Measurements from ENCODE around the gene CCDC180. TPM values are rescaled to one million over a fixed set of nuclear protein-coding genes. Genes with fewer than 3 reads are reported as not detected.

The CCDC180 gene
- total and polyA plus RNA-seq, 9 of the 15 experiments (the other 6 are each of a cell fraction or from before 2014, with no cell fraction given), result 0.56 to 4.2 (median 2.5) TPM

- WGBS (ENCODE audit: insufficient coverage, low coverage, missing lambda C conversion rate), result 32% methylated on average over 1 of the region's 1 CpG
- Histone ChIP-seq H3K79me2 (ENCODE audit: control insufficient read depth, insufficient read depth, low read length) (no peaks in the 10 kb centered on the region), H3K9me3 (replicated peaks; ENCODE audit: control insufficient read depth, insufficient read depth, low read depth, low read length) (no peaks in the 10 kb centered on the region), H3K36me3 (ENCODE audit: control insufficient read depth, insufficient read depth, low read length) (no peaks in the 10 kb centered on the region), H3K9ac (ENCODE audit: insufficient read depth in 1 of 2, low read depth in 2 of 2, low read length in 2 of 2) (no peak overlapping the region), H3K4me3 (no peak overlapping the region), H3K4me2 (ENCODE audit: insufficient read depth, low read length) (no peak overlapping the region), H2AFZ (ENCODE audit: low read depth, low read length) (no peak overlapping the region), H4K20me1 (replicated peaks; ENCODE audit: control insufficient read depth, insufficient read depth, low read length) (no peaks in the 10 kb centered on the region), H3K9me1 (ENCODE audit: control insufficient read depth, insufficient read depth, low read length) (no peaks in the 10 kb centered on the region), H3K27me3 (ENCODE audit: control insufficient read depth in 2 of 2, insufficient read depth in 2 of 2, low read length in 2 of 2) (no peaks in the 10 kb centered on the region), H3K27ac (ENCODE audit: extremely low read depth, low read depth, low read length) (no peak overlapping the region), H3K4me1 (replicated peaks in 1 of 2; ENCODE audit: control insufficient read depth in 2 of 2, insufficient read depth in 2 of 2, low read length in 2 of 2) (peaks cover 0 to 2% of the 10 kb centered on the region in 2 experiments; a peak in 1 of 5 replicates)
- DNase-seq (ENCODE audit: extremely low read depth in 1 of 4, low spot score in 3 of 4), result no peak
- no TSS peak for BruUV-seq (replicated peaks)
- intact Hi-C loops (cut with micrococcal nuclease) (no loop called here), in situ Hi-C loops (cut with MboI) (no loop called here)
- POLR2A ChIA-PET, result interaction anchor here (0.9 kb wide), 1 partner anchor 26 kb away, joined by 3 read pairs; no protein-coding TSS in a partner anchor
- CTCF ChIA-PET (ENCODE audit: low intra/inter-chr PET ratio), result no interaction called here
- ATAC-seq, result no peak
- TF ChIP-seq CTCF (IDR thresholded peaks at IDR 0.05 in 2 of 3, conservative IDR thresholded peaks at IDR 0.05 in 1 of 3; ENCODE audit: insufficient read depth in 2 of 3, low read depth in 1 of 3, low read length in 3 of 3), result no peak
- no peak for TF ChIP-seq HMGN3 (IDR thresholded peaks at IDR 0.05; ENCODE audit: borderline replicate concordance, extremely low read depth, insufficient read length, low read depth, low read length)
- TF ChIP-seq SMARCA4 (IDR thresholded peaks at IDR 0.05), result no peak
- no peak for TF ChIP-seq ELK1 (CRISPR knock-in tag; IDR thresholded peaks at IDR 0.05)
- TF ChIP-seq ZNF551 (CRISPR knock-in tag; IDR thresholded peaks at IDR 0.05), result no peak
- TF ChIP-seq MAX (CRISPR knock-in tag; IDR thresholded peaks at IDR 0.05), result no peak
- no peak for TF ChIP-seq ZNF134 (CRISPR knock-in tag; conservative IDR thresholded peaks at IDR 0.05)
- TF ChIP-seq ARNT (IDR thresholded peaks at IDR 0.05), result no peak
- no peak for TF ChIP-seq MAFK (IDR thresholded peaks at IDR 0.05; ENCODE audit: low read length)
- no peak for TF ChIP-seq ZNF785 (CRISPR knock-in tag; IDR thresholded peaks at IDR 0.05)
- no peak for TF ChIP-seq NR4A1 (CRISPR knock-in tag; IDR thresholded peaks at IDR 0.05)
- TF ChIP-seq NR4A1 (tag; IDR thresholded peaks at IDR 0.05), result no peak
- TF ChIP-seq CCNT2 (IDR thresholded peaks at IDR 0.05; ENCODE audit: borderline replicate concordance, extremely low read depth, insufficient read length, low read depth, low read length), result no peak
- no peak for TF ChIP-seq MCM2 (IDR thresholded peaks at IDR 0.05; ENCODE audit: low read depth)
- no peak for FAIRE-seq
These were observed 6.9 kb upstream of the CCDC180 start for GRCh38 chr9:97300586-97300985.

Data from K562 (cell line).